ENCODE data around the gene EI24. TPM values are rescaled to one million over a fixed set of nuclear protein-coding genes. Genes with fewer than 3 reads are reported as not detected.

EI24 gene
- total and polyA plus RNA-seq, 2 donors (not counting 1 experiment from before 2014, with no cell fraction given), result 12.9 to 21.9 TPM

Small RNA genes lying within 50 kb of the gene (small RNA-seq; reads per million reads assigned to genes)
- not detected for gene RNU6-1156P (ENCODE audit: insufficient read length, low read depth, low replicate concordance)

Other genes with a start within 250 kb of the EI24 start
- gene FEZ1, start 73.2 kb upstream of the EI24 start, total RNA-seq, result 1.3 and 2.1 TPM in 2 replicates
- gene FEZ1, start 73.2 kb upstream of the EI24 start, polyA plus RNA-seq, result 0.06 and 0.39 TPM in 2 replicates
- gene STT3A, start 23.4 kb downstream of the EI24 start, total RNA-seq, result 76.1 and 78.4 TPM in 2 replicates
- gene STT3A, start 23.4 kb downstream of the EI24 start, polyA plus RNA-seq, result 29.0 and 29.7 TPM in 2 replicates
- gene CHEK1, start 55.7 kb downstream of the EI24 start, total RNA-seq, result 3.0 and 3.5 TPM in 2 replicates
- 0.81 and 3.3 TPM in 2 replicates for gene CHEK1, start 55.7 kb downstream of the EI24 start, polyA plus RNA-seq
- not detected in 2 replicates for gene ACRV1, start 111.4 kb downstream of the EI24 start, total RNA-seq
- gene ACRV1, start 111.4 kb downstream of the EI24 start, polyA plus RNA-seq, result not detected in 2 replicates
- not detected in 2 replicates for gene PATE1, start 176.8 kb downstream of the EI24 start, total RNA-seq
- not detected in 2 replicates for gene PATE1, start 176.8 kb downstream of the EI24 start, polyA plus RNA-seq
- gene PATE2, start 209.4 kb downstream of the EI24 start, total RNA-seq, result not detected in 2 replicates
- not detected in 2 replicates for gene PATE2, start 209.4 kb downstream of the EI24 start, polyA plus RNA-seq
- not detected in 2 replicates for gene PATE3, start 218.7 kb downstream of the EI24 start, total RNA-seq
- gene PATE3, start 218.7 kb downstream of the EI24 start, polyA plus RNA-seq, result not detected in 2 replicates